Measurements from ENCODE around the gene HOXC6. TPM values are rescaled to one million over a fixed set of nuclear protein-coding genes. Genes with fewer than 3 reads are reported as not detected.

Gene HOXC6
- 0.32 TPM for total RNA-seq (ENCODE audit: unreplicated experiment)
- long read RNA-seq: 0 reads

- peak within 1 kb of the TSS; percentile 66 for H3K4me3 Mint-ChIP-seq (ENCODE audit: unreplicated experiment)
- H3K27ac Mint-ChIP-seq (ENCODE audit: unreplicated experiment): no peak within 1 kb of the TSS
- no peaks in the 10 kb centered on the region for H3K36me3 Mint-ChIP-seq (ENCODE audit: unreplicated experiment)
- H3K27me3 Mint-ChIP-seq (ENCODE audit: unreplicated experiment): peaks cover 46% of the 10 kb centered on the region
- TF ChIP-seq, protein P1, sequence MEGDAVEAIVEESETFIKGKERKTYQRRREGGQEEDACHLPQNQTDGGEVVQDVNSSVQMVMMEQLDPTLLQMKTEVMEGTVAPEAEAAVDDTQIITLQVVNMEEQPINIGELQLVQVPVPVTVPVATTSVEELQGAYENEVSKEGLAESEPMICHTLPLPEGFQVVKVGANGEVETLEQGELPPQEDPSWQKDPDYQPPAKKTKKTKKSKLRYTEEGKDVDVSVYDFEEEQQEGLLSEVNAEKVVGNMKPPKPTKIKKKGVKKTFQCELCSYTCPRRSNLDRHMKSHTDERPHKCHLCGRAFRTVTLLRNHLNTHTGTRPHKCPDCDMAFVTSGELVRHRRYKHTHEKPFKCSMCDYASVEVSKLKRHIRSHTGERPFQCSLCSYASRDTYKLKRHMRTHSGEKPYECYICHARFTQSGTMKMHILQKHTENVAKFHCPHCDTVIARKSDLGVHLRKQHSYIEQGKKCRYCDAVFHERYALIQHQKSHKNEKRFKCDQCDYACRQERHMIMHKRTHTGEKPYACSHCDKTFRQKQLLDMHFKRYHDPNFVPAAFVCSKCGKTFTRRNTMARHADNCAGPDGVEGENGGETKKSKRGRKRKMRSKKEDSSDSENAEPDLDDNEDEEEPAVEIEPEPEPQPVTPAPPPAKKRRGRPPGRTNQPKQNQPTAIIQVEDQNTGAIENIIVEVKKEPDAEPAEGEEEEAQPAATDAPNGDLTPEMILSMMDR (IDR thresholded peaks at IDR 0.05; ENCODE audit: partially characterized antibody, unreplicated experiment): no peak
- peaks cover 4% of the 10 kb centered on the region for H3K4me1 Mint-ChIP-seq (ENCODE audit: low read depth, unreplicated experiment)
- peaks cover 2% of the 10 kb centered on the region for H3K9me3 Mint-ChIP-seq (ENCODE audit: unreplicated experiment)
- DNase-seq: no peak
Measured at GRCh38 chr12:54028314-54029201, at the start of gene HOXC6. HOXC6 (plus strand) TSS chr12:54028440; CDS start chr12:54028522, 82 bp downstream.

GRCh38 chr12:53978477-53979356, 49.5 kb upstream of the HOXC6 start:
- no peak for DNase-seq
- H3K27me3 Mint-ChIP-seq (ENCODE audit: unreplicated experiment): peaks cover 50% of the 10 kb centered on the region
- TF ChIP-seq, protein P1 (IDR thresholded peaks at IDR 0.05; ENCODE audit: partially characterized antibody, unreplicated experiment): no peak
- H3K4me1 Mint-ChIP-seq (ENCODE audit: low read depth, unreplicated experiment): no peaks in the 10 kb centered on the region
- H3K36me3 Mint-ChIP-seq (ENCODE audit: unreplicated experiment): no peaks in the 10 kb centered on the region
- H3K4me3 Mint-ChIP-seq (ENCODE audit: unreplicated experiment): no peak overlapping the region
- H3K9me3 Mint-ChIP-seq (ENCODE audit: unreplicated experiment): peaks cover 11% of the 10 kb centered on the region
- no peak overlapping the region for H3K27ac Mint-ChIP-seq (ENCODE audit: unreplicated experiment)

- H3K9me3 Mint-ChIP-seq (ENCODE audit: unreplicated experiment): peaks cover 12% of the 10 kb centered on the region
- TF ChIP-seq, protein P1 (IDR thresholded peaks at IDR 0.05; ENCODE audit: partially characterized antibody, unreplicated experiment): no peak
- no peaks in the 10 kb centered on the region for H3K4me1 Mint-ChIP-seq (ENCODE audit: low read depth, unreplicated experiment)
Measured at GRCh38 chr12:53980104-53980801, 48.0 kb upstream of the HOXC6 start.

GRCh38 chr12:53980802-53981496, 47.3 kb upstream of the HOXC6 start:
- TF ChIP-seq, protein P1 (IDR thresholded peaks at IDR 0.05; ENCODE audit: partially characterized antibody, unreplicated experiment): no peak
- Mint-ChIP-seq H3K9me3 (ENCODE audit: unreplicated experiment) (peaks cover 12% of the 10 kb centered on the region), H3K27ac (ENCODE audit: unreplicated experiment) (no peak overlapping the region), H3K4me3 (ENCODE audit: unreplicated experiment) (no peak overlapping the region), H3K4me1 (ENCODE audit: low read depth, unreplicated experiment) (no peaks in the 10 kb centered on the region), H3K27me3 (ENCODE audit: unreplicated experiment) (peaks cover 47% of the 10 kb centered on the region), H3K36me3 (ENCODE audit: unreplicated experiment) (no peaks in the 10 kb centered on the region)
- DNase-seq: no peak

More at GRCh38 chr12:53980104-53980801, 48.0 kb upstream of the HOXC6 start:
- no peak for DNase-seq
- H3K27me3 Mint-ChIP-seq (ENCODE audit: unreplicated experiment): peaks cover 54% of the 10 kb centered on the region
- H3K27ac Mint-ChIP-seq (ENCODE audit: unreplicated experiment): no peak overlapping the region
- H3K36me3 Mint-ChIP-seq (ENCODE audit: unreplicated experiment): no peaks in the 10 kb centered on the region
- no peak overlapping the region for H3K4me3 Mint-ChIP-seq (ENCODE audit: unreplicated experiment)
